Ascending aorta (tissue), 2 donors: Measurements from ENCODE around the gene RNF114. TPM values are rescaled to one million over a fixed set of nuclear protein-coding genes. Genes with fewer than 3 reads are reported as not detected.
"Not testable (repeated sequence)": the region's sequence is repeated elsewhere in the genome, so short reads cannot be mapped to it uniquely, and the experiment has no call there.

Source experiments
- DNase-seq, 2 donors: peaks; one replicate each; pipeline ENCODE4 v3.0.0-alpha.2; 2019; ENCODE audit warnings: low spot score in 2 of 2
- H3K27ac ChIP-seq, 2 donors: fragments of 200-600 bp; sonication (generic); one replicate each; pipeline ENCODE4 v1.5.1; 2016 to 2017; ENCODE audit warnings: mild to moderate bottlenecking in 1 of 2
- H3K27me3 ChIP-seq: fragments of 200-600 bp; sonication (generic); one replicate; pipeline ENCODE4 v1.5.1; 2017
- H3K36me3 ChIP-seq, 2 donors: fragments of 200-600 bp; sonication (generic); one replicate each; pipeline ENCODE4 v1.5.1; 2016
- H3K4me1 ChIP-seq, 2 donors: fragments of 200-600 bp; sonication (generic); one replicate each; pipeline ENCODE4 v1.5.1; 2016 to 2017; ENCODE audit warnings: mild to moderate bottlenecking in 1 of 2
- H3K4me3 ChIP-seq, 2 donors: fragments of 200-600 bp; sonication (generic); one replicate each; pipeline ENCODE4 v1.5.1; 2016 to 2017; ENCODE audit warnings: mild to moderate bottlenecking in 1 of 2
- H3K9me3 ChIP-seq, 2 donors: fragments of 200-600 bp; sonication (generic); one replicate each; pipeline ENCODE4 v1.5.1; 2016
- intact Hi-C: fragments of 100-400 bp; cut with DNase I; formaldehyde crosslinking; loops from one replicate; pipeline ENCODE4 v1.15.1; 2023
- total RNA-seq: library from RNA; depleted of rRNA; stranded (reverse); fragments of >200 nt; gene quantifications from one replicate; pipeline ENCODE4 v1.1.0, GENCODE V29; 2016
- TF ChIP-seq, protein P1 (sequence below), 3 experiments: fragments of 200-600 bp in 2 of 3; fragments of 450-650 bp in 1 of 3; sonication (generic) in 2 of 3; IDR thresholded peaks; one replicate each; pipeline ENCODE4 v1.5.1; 2016 to 2019; ENCODE audit warnings: antibody characterized with exemption in 3 of 3, mild to moderate bottlenecking in 1 of 3, moderate library complexity in 1 of 3

The RNF114 gene
- total RNA-seq, 1 donor from 2014 or later = 77.0 TPM

DNA sequence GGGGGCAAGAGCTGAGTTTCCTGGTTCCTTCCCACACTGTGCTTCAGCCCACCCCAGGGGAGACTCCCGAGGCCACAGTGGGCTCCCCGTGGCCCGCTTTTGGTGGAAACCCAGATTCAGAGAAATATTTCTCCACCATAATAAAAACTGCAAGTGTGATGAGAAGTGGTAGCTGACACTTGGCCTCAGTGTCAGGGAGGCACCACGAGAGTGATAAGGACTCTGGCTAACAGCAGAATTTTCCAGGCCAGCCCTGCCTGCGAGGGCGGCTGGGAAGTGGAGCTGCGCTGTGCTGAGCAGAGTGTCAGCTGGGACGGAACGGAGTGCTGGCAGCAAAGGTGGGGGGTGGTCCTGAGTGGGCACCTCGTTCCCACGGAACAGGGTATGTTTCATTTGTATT lies 43.4 kb upstream of the RNF114 start:
- Histone ChIP-seq H3K27ac (no peak overlapping the region), H3K36me3 (peaks cover 4 to 9% of the 10 kb centered on the region in 2 donors), H3K27me3 (no peaks in the 10 kb centered on the region), H3K4me1 (peaks cover 13 to 20% of the 10 kb centered on the region in 2 donors), H3K9me3 (no peaks in the 10 kb centered on the region), H3K4me3 (peak overlapping the region in 1 of 2 donors; percentile 20)
- no peak for DNase-seq
- TF ChIP-seq, protein P1, sequence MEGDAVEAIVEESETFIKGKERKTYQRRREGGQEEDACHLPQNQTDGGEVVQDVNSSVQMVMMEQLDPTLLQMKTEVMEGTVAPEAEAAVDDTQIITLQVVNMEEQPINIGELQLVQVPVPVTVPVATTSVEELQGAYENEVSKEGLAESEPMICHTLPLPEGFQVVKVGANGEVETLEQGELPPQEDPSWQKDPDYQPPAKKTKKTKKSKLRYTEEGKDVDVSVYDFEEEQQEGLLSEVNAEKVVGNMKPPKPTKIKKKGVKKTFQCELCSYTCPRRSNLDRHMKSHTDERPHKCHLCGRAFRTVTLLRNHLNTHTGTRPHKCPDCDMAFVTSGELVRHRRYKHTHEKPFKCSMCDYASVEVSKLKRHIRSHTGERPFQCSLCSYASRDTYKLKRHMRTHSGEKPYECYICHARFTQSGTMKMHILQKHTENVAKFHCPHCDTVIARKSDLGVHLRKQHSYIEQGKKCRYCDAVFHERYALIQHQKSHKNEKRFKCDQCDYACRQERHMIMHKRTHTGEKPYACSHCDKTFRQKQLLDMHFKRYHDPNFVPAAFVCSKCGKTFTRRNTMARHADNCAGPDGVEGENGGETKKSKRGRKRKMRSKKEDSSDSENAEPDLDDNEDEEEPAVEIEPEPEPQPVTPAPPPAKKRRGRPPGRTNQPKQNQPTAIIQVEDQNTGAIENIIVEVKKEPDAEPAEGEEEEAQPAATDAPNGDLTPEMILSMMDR (IDR thresholded peaks at IDR 0.05) = no peak
- intact Hi-C loops = no loop called here

DNA sequence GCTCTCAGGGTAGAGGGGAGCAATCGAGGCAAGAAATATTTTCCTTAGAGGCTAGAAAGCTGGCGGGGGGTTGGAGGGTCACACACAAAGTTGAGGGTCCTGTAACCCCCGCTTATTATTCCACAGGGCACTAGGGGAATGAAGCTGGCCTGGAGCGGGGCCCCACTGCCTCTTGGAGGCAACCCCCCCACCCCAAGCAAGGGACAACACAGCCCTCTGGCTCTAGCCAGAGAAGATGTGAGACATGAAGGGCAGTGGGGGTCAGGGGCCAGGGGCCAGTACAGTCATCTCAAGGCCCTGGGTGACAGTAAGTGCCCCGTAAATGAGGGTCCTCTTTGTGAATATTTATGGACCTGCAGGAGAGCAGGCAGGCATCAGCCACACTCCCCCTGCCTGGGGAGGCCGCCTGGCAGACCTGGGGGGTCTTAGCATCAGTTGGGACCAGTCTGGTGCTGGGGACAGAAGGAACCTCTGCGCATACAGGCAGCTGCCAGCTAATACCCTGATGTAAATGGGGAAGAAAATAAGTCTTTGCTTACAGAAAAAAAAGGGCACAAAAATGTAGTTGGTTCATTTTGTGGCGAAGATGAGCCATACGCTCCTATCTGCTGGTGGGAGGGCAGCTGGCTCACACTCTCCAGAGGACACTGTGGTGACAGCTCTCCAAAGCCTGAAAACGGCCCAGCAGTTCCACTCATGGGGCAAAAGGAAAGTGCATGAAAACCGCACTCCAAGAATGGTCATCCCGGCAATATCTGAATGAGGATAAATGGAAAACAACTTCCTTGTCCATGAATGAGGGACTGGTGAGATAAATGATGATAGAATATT lies 42.7 kb upstream of the RNF114 start:
- Histone ChIP-seq H3K9me3 (no peaks in the 10 kb centered on the region), H3K36me3 (peaks cover 4 to 9% of the 10 kb centered on the region in 2 donors), H3K27me3 (no peaks in the 10 kb centered on the region), H3K4me3 (no peak overlapping the region), H3K27ac (no peak overlapping the region), H3K4me1 (peaks cover 9 to 14% of the 10 kb centered on the region in 2 donors)
- DNase-seq = no peak
- TF ChIP-seq, protein P1 (IDR thresholded peaks at IDR 0.05) = no peak
- intact Hi-C loops = no loop called here

DNA sequence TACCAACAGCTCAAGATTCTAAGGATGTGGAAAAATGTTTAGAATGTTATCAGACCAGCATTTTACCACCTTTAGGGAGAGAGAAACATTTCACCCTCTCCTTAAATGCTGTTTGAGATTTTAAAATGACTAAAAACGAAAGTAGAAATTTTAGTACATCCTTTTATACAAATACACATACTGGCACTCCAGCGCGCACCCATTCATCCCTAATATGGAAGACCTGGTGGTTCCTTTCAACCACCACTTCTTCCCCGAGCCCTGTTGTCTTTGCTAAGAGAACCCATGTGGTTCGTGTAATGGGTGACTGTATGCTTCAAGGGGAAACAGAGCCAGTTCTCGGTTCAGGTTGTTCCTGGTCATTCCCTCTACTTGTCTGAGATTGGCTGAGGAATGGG lies 42.1 kb upstream of the RNF114 start:
- no peak overlapping the region for H3K27ac ChIP-seq
- H3K27me3 ChIP-seq = no peaks in the 10 kb centered on the region
- peaks cover 3 to 6% of the 10 kb centered on the region in 2 donors for H3K36me3 ChIP-seq
- intact Hi-C loops = no loop called here
- no peak overlapping the region for H3K4me3 ChIP-seq
- H3K4me1 ChIP-seq = peaks cover 9% of the 10 kb centered on the region in 2 donors
- TF ChIP-seq, protein P1 (IDR thresholded peaks at IDR 0.05) = no peak
- DNase-seq = no peak
- H3K9me3 ChIP-seq = no peaks in the 10 kb centered on the region

DNA sequence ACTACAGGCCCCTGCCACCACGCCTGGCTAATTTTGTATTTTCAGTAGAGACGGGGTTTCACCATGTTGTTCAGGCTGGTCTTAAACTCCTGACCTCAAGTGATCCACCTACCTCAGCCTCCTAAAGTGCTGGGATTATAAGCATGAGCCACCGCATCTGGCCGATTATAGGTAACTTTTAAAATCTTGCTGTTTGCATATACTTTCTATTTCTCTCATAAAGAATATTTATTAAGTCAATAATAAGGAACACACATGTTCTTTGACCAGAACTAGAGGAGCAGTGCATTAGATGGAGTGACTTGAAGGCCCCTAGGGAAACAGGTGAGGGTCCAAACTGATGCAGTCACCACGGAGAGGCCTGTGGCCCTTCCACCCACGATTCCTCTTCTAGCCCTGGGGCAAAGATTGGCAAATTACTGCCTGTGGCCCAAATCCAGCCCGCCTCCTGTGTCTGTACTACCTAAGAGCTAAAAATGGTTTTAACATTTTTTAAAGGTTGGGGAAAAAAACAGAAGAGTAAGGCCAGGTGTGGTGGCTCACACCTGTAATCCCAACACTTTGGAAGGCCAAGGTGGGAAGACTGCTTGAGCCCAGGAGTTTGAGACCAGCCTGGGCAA lies 40.6 kb upstream of the RNF114 start:
- H3K36me3 ChIP-seq, intact Hi-C loops, H3K27ac ChIP-seq, H3K4me3 ChIP-seq, H3K9me3 ChIP-seq, H3K4me1 ChIP-seq, DNase-seq, H3K27me3 ChIP-seq: not testable (repeated sequence)

DNA sequence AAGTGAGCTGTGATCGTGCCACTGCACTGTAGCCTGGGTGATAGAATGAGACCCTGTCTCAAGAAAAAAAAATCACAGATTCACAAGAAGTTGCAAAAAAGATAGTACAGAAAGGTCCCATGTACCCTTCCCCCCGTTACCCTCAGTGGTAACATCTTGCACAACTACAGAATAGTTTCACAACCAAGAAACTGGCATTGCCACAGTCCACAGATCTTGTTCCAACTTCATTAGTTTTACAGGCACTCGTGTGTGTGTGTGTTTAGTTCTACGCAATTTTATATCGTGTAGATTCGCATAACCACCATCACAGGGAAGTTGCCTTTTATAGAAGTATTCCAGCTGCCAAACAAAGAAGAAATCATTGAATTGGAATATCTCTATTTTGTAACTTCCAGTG lies 40.0 kb upstream of the RNF114 start:
- intact Hi-C loops = no loop called here
- Histone ChIP-seq H3K4me3 (no peak overlapping the region), H3K4me1 (peaks cover 9% of the 10 kb centered on the region in 2 donors), H3K27ac (no peak overlapping the region), H3K36me3 (no peaks in the 10 kb centered on the region), H3K27me3 (no peaks in the 10 kb centered on the region), H3K9me3 (no peaks in the 10 kb centered on the region)
- TF ChIP-seq, protein P1 (IDR thresholded peaks at IDR 0.05) = no peak
- no peak for DNase-seq
